Lung (tissue), 12 donors: ENCODE measurements around the gene POLD2. TPM values are rescaled to one million over a fixed set of nuclear protein-coding genes. Genes with fewer than 3 reads are reported as not detected.

Experiments
- ATAC-seq: fragments of 200-7000 bp; cut with Tn5 transposase; one replicate; pipeline ENCODE4 v1.9.1; 2020; ENCODE audit warnings: moderate number of reproducible peaks; ENCODE audit not compliant: insufficient read depth, low FRiP score
- DNase-seq, 3 donors: peaks; one replicate each; pipeline ENCODE4 v3.0.0-alpha.2; 2013 to 2017
- H3K27ac ChIP-seq, 2 donors: one replicate each; pipeline ENCODE4 v1.5.1; 2013; ENCODE audit warnings: mild to moderate bottlenecking in 2 of 2, moderate library complexity in 2 of 2, control low read depth in 1 of 2, inconsistent platforms in 1 of 2, low read depth in 1 of 2, low read length in 1 of 2
- H3K27me3 ChIP-seq, 3 donors: one replicate each; pipeline ENCODE4 v1.5.1; 2013; ENCODE audit warnings: low read length in 2 of 3; ENCODE audit not compliant: control insufficient read depth in 3 of 3, insufficient read depth in 3 of 3
- H3K36me3 ChIP-seq, 4 donors: one replicate each; pipeline ENCODE4 v1.5.1; 2013; ENCODE audit warnings: low read length in 4 of 4, mild to moderate bottlenecking in 1 of 4, moderate library complexity in 1 of 4; ENCODE audit not compliant: control insufficient read depth in 4 of 4, insufficient read depth in 4 of 4
- H3K4me1 ChIP-seq, 5 donors: one replicate each; pipeline ENCODE4 v1.5.1; 2013; ENCODE audit warnings: low read length in 5 of 5, mild to moderate bottlenecking in 2 of 5, moderate library complexity in 1 of 5; ENCODE audit not compliant: control insufficient read depth in 5 of 5, insufficient read depth in 5 of 5
- H3K4me3 ChIP-seq: one replicate; pipeline ENCODE4 v1.5.1; 2013; ENCODE audit warnings: mild to moderate bottlenecking, control low read depth, moderate library complexity
- H3K9ac ChIP-seq, 2 donors: one replicate each; pipeline ENCODE4 v1.5.1; 2013; ENCODE audit warnings: low read length in 2 of 2, control low read depth in 1 of 2; ENCODE audit not compliant: insufficient read depth in 1 of 2
- H3K9me3 ChIP-seq, 4 donors: one replicate each; pipeline ENCODE4 v1.5.1; 2013; ENCODE audit warnings: low read length in 3 of 4, mild to moderate bottlenecking in 1 of 4, moderate library complexity in 1 of 4; ENCODE audit not compliant: control insufficient read depth in 4 of 4, insufficient read depth in 3 of 4
- WGBS, 2 donors: extraction: QIAGEN DNeasy Blood & Tissue Kit; methylation state at CpG; one replicate each; pipeline ENCODE4 v1.1.7; 2013; 5-methylcytosine and 5-hydroxymethylcytosine counted together
- polyA plus RNA-seq, 2 donors: library from polyadenylated mRNA; stranded (reverse); fragments of 200-250 nt; gene quantifications; one replicate each; pipeline ENCODE4 v1.2.1, GENCODE V29; 2013
- total RNA-seq, 2 donors: library from RNA; depleted of rRNA in 1 of 2; stranded (reverse); fragments of >200 nt in 1 of 2; gene quantifications; one replicate each; pipeline ENCODE4 v1.2.1, GENCODE V29; 2014 to 2021
- TF ChIP-seq, protein P1 (sequence below): IDR thresholded peaks from 2 replicates; pipeline ENCODE4 v1.5.1; 2012; ENCODE audit warnings: mild to moderate bottlenecking; ENCODE audit errors: control extremely low read depth, extremely low read depth
- donor health status: control.
- donor health status: control.
- donor health status: Bipolar disorder and iron deficiency.
- donor health status: healthy.
- donor health status: DM: yes; HTN: yes; CAD: no.

The POLD2 gene
- total and polyA plus RNA-seq, 4 donors, result 48.8 to 90.7 (median 71.3) TPM

DNA sequence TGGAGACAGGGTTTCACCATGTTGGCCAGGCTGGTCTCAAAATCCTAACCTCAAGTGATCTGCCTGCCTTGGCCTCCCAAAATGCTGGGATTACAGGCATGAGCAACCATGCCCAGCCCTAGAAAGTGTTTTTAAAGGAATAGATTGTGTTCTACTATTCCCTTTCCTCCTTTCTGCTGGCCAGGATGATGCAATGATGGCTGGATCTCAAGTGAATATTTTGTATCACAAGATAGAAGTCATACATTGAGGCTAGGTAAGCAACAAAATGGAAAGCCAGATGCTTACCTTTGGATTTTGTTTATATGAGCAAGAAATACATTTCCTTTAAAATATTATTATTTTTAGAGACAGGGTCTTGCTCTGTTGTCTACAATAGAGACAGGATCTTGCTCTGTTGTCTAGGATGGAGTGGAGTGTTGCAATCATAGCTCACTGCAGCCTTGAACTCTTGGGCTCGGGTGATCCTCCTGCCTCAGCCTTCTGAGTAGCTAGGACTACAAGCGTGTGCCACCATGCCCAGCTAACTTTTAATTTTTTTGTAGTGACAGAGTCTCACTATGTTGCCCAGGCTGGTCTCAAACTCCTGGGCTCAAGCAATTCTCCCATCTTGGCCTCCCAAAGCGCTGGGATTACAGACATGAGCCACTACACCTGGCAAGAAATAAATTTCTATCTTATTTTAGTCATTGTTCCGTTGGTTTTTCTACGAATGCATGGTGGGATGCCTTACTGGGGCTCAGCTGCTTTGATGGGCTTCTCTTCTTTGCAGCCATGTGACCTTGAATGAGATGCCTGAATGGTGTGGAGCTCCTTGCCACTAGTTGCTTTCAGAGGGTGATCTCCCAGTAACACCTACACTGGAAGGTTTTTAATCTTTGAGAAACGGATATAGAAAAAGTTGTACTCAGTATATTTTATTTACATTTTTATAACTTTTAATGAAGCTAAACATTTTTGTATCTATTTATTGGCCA, 25.0 kb downstream of the POLD2 start:
- H3K4me1 ChIP-seq, result peaks cover 0 to 21% (median 0%) of the 10 kb centered on the region in 5 donors
- no peak overlapping the region for H3K27ac ChIP-seq
- H3K36me3 ChIP-seq, result no peaks in the 10 kb centered on the region
- H3K9me3 ChIP-seq, result no peaks in the 10 kb centered on the region
- DNase-seq, result no peak
- no peak for ATAC-seq
- H3K9ac ChIP-seq, result no peak overlapping the region
- no peak overlapping the region for H3K4me3 ChIP-seq
- H3K27me3 ChIP-seq, result no peaks in the 10 kb centered on the region
- TF ChIP-seq, protein P1, sequence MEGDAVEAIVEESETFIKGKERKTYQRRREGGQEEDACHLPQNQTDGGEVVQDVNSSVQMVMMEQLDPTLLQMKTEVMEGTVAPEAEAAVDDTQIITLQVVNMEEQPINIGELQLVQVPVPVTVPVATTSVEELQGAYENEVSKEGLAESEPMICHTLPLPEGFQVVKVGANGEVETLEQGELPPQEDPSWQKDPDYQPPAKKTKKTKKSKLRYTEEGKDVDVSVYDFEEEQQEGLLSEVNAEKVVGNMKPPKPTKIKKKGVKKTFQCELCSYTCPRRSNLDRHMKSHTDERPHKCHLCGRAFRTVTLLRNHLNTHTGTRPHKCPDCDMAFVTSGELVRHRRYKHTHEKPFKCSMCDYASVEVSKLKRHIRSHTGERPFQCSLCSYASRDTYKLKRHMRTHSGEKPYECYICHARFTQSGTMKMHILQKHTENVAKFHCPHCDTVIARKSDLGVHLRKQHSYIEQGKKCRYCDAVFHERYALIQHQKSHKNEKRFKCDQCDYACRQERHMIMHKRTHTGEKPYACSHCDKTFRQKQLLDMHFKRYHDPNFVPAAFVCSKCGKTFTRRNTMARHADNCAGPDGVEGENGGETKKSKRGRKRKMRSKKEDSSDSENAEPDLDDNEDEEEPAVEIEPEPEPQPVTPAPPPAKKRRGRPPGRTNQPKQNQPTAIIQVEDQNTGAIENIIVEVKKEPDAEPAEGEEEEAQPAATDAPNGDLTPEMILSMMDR, result no peak
- 88% methylated on average over 6 of the region's 6 CpGs for WGBS, 2 donors

DNA sequence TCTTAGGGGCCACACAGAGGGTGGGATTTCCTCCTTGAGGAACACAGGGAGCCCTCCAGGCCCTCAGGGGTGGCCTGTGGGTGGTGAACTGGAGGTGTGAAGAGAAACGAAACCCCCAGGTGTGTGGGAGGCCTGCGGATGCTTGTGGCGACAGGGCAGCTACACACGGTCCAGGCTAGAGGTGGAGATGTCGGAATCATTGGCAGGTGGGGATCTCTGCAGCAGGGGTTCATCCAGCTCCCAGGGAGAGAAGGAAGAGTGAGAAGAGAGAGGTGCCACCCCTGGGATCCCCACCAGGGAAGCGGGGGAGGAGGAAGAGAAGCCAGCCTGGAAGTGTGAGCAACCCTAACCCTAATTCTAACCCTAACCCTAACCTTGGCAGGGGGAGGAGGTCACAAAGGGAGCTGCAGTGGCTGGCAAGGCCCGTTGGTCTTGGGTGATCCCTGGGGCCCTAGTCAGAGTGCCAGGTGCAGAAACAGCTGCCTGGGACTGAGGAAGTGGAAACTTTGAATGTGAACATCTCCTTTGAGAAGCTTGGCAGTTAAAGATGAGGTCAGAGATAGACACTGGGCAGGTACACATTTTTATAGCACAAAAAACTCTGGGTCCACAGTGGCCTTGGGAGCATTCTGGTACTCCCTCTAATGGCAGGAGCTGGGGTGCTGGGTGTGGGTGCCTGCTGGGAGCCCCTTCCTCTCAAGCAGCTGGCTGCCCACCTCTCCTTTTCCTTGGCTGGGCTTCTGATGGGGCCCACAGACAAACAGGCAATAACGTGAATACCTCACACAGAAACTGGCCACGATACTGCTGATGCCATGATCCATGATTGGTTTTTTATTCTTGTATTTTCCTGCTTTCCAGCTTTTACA, 26.1 kb downstream of the POLD2 start:
- Histone ChIP-seq H3K9me3 (no peaks in the 10 kb centered on the region), H3K4me3 (no peak overlapping the region), H3K9ac (no peak overlapping the region), H3K27ac (no peak overlapping the region), H3K4me1 (peaks cover 0 to 21% (median 0%) of the 10 kb centered on the region in 5 donors), H3K27me3 (no peaks in the 10 kb centered on the region), H3K36me3 (no peaks in the 10 kb centered on the region)
- TF ChIP-seq, protein P1, result no peak
- DNase-seq (no peak), ATAC-seq (no peak)
- 81 to 82% methylated on average over 9 of the region's 9 CpGs for WGBS, 2 donors

DNA sequence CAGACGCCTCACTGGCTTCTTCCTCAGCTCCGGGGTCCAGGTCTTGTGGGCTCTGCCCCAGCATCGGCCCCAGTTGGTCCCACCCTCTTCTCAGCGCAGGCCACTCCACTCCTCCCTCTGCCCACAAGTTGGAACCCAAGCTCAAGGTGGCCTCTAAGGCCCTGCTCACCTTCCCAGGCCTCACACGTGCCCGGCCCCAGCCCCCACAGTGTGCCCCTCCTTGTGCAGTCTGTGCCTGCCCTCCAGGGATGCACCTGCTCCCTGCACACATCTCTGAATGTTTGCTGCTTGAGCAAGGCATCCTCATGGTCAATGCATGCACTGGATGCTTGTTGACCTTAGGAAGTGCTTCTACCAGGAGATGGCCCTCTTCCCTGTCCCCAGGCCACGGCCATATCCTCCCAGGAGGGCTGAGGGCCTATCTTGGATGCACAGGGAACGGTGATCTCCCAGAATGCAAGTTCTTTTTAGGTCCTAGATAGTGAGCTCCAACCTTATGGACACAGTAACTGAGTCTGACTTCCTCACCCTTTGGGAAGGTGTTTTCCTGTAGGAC, 26.9 kb downstream of the POLD2 start:
- no peak for DNase-seq
- peaks cover 0 to 21% (median 0%) of the 10 kb centered on the region in 5 donors for H3K4me1 ChIP-seq
- H3K27ac ChIP-seq, result no peak overlapping the region
- no peak overlapping the region for H3K4me3 ChIP-seq
- H3K9ac ChIP-seq, result no peak overlapping the region
- H3K27me3 ChIP-seq, result no peaks in the 10 kb centered on the region
- no peaks in the 10 kb centered on the region for H3K9me3 ChIP-seq
- no peaks in the 10 kb centered on the region for H3K36me3 ChIP-seq
- no peak for ATAC-seq
- TF ChIP-seq, protein P1, result no peak
- WGBS, 2 donors, result 84 to 86% methylated on average over 8 of the region's 8 CpGs
